Measurements from ENCODE around the gene TIMM13.
"Not testable (repeated sequence)": the region's sequence is repeated elsewhere in the genome, so short reads cannot be mapped to it uniquely, and the experiment has no call there.

Gene TIMM13

DNA sequence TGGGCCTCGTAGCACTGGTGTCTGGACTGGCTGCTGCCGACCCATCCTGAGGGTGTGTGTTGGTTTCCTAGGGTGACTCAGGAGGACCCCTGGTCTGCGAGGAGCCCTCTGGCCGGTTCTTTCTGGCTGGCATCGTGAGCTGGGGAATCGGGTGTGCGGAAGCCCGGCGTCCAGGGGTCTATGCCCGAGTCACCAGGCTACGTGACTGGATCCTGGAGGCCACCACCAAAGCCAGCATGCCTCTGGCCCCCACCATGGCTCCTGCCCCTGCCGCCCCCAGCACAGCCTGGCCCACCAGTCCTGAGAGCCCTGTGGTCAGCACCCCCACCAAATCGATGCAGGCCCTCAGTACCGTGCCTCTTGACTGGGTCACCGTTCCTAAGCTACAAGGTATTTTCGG, 13.8 kb downstream of the TIMM13 start:
- no peaks in the 10 kb centered on the region for H3K36me3 ChIP-seq (ENCODE audit: control insufficient read depth, insufficient read depth, low read length)
- H3K27me3 ChIP-seq (replicated peaks; ENCODE audit: control insufficient read depth, insufficient read depth, low read length, poor library complexity, severe bottlenecking): peaks cover 7% of the 10 kb centered on the region
- H3K27ac ChIP-seq (ENCODE audit: insufficient read depth, low read length, poor library complexity, severe bottlenecking): no peak overlapping the region
- no peak for DNase-seq
- no peaks in the 10 kb centered on the region for H3K4me1 ChIP-seq (ENCODE audit: control insufficient read depth, insufficient read depth, low read length, poor library complexity, severe bottlenecking)
- no peaks in the 10 kb centered on the region for H3K9me3 ChIP-seq (ENCODE audit: control insufficient read depth, low read length)
- no peak overlapping the region for H3K4me3 ChIP-seq (ENCODE audit: insufficient read depth, low read depth, low read length, poor library complexity, severe bottlenecking)

DNA sequence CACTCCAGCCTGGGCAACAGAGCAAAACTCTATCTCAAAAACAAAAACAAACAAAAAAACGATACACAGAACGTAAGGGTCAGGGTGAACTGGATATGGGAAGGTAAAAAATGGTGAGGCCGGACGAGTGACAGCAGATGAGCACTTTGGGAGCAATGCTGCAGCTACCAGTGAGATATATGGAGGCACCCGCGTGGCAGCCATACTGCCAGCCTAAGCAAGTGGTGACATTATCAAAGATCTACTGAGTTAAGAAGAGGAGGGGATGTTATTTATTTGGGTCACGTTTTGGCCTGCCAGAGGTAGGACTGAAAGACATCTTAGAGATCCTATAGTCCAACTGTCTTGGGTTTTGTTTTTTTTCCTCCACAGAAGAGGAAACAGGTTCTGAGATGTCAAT, 14.2 kb downstream of the TIMM13 start:
- H3K27ac ChIP-seq (ENCODE audit: insufficient read depth, low read length, poor library complexity, severe bottlenecking): no peak overlapping the region
- no peaks in the 10 kb centered on the region for H3K4me1 ChIP-seq (ENCODE audit: control insufficient read depth, insufficient read depth, low read length, poor library complexity, severe bottlenecking)
- peaks cover 7% of the 10 kb centered on the region for H3K27me3 ChIP-seq (replicated peaks; ENCODE audit: control insufficient read depth, insufficient read depth, low read length, poor library complexity, severe bottlenecking)
- H3K4me3 ChIP-seq (ENCODE audit: insufficient read depth, low read depth, low read length, poor library complexity, severe bottlenecking): no peak overlapping the region
- H3K36me3 ChIP-seq (ENCODE audit: control insufficient read depth, insufficient read depth, low read length): no peaks in the 10 kb centered on the region
- H3K9me3 ChIP-seq (ENCODE audit: control insufficient read depth, low read length): no peaks in the 10 kb centered on the region
- no peak for DNase-seq

DNA sequence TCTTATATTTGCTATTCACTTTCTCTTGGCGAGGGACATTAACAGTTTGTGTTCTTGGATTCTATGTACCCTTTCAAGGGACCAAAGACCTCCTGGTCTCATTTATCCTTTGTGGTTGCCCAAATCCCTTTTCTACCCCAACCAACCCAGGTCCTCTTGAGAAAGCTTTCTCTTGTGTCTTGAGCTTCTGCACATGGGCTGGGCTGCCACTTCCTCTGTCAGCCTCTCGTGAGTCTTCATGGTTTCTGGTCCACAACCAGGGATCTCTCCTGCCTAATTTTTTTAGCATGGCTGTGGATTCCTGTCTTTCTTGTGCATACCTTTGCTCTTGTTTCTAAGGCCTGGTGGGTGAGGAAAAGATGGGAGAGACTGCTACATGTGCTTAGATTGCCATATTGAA, 14.9 kb downstream of the TIMM13 start:
- no peak for DNase-seq
- H3K4me1 ChIP-seq (ENCODE audit: control insufficient read depth, insufficient read depth, low read length, poor library complexity, severe bottlenecking): no peaks in the 10 kb centered on the region
- no peak overlapping the region for H3K27ac ChIP-seq (ENCODE audit: insufficient read depth, low read length, poor library complexity, severe bottlenecking)
- H3K27me3 ChIP-seq (replicated peaks; ENCODE audit: control insufficient read depth, insufficient read depth, low read length, poor library complexity, severe bottlenecking): peaks cover 7% of the 10 kb centered on the region
- no peaks in the 10 kb centered on the region for H3K9me3 ChIP-seq (ENCODE audit: control insufficient read depth, low read length)
- no peaks in the 10 kb centered on the region for H3K36me3 ChIP-seq (ENCODE audit: control insufficient read depth, insufficient read depth, low read length)
- H3K4me3 ChIP-seq (ENCODE audit: insufficient read depth, low read depth, low read length, poor library complexity, severe bottlenecking): no peak overlapping the region

DNA sequence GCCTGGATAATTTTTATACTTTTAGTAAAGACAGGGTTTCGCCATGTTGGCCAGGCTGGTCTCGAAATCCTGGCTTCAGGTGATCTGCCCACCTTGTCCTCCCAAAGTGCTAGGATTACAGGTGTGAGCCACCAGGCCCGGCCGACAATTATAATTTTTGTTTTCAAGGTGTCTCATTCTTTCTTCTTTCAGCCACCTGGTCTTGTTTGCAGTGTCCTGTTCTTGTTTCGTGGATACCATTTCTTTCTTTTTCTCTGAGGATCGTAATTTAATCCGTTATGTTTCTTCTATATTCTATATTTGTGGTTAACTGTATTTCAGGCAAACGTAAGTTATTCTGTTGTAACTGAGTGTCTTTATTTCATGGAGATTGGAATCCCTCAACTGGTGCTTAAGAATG, 15.7 kb downstream of the TIMM13 start:
- H3K9me3 ChIP-seq (ENCODE audit: control insufficient read depth, low read length): no peaks in the 10 kb centered on the region
- DNase-seq: no peak
- no peaks in the 10 kb centered on the region for H3K36me3 ChIP-seq (ENCODE audit: control insufficient read depth, insufficient read depth, low read length)
- H3K4me1 ChIP-seq (ENCODE audit: control insufficient read depth, insufficient read depth, low read length, poor library complexity, severe bottlenecking): no peaks in the 10 kb centered on the region
- peaks cover 7% of the 10 kb centered on the region for H3K27me3 ChIP-seq (replicated peaks; ENCODE audit: control insufficient read depth, insufficient read depth, low read length, poor library complexity, severe bottlenecking)
- no peak overlapping the region for H3K27ac ChIP-seq (ENCODE audit: insufficient read depth, low read length, poor library complexity, severe bottlenecking)
- H3K4me3 ChIP-seq (ENCODE audit: insufficient read depth, low read depth, low read length, poor library complexity, severe bottlenecking): no peak overlapping the region

DNA sequence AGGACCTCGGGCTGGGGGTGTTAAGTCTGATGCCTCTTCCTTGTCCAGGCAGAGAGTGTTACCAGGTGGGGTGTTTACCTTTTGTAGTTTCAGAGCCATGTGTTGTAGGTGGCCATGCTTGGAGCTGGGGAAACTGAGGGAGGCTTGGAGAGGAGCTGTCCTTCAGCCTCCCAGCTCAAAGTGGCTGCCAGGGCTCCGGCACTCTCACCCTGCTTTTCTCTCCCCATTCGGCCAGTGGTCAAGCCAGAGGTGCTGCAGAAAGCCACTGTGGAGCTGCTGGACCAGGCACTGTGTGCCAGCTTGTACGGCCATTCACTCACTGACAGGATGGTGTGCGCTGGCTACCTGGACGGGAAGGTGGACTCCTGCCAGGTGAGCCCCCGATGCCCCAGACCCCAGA, 17.4 kb downstream of the TIMM13 start:
- Histone ChIP-seq H3K36me3 (ENCODE audit: control insufficient read depth, insufficient read depth, low read length) (no peaks in the 10 kb centered on the region), H3K27me3 (replicated peaks; ENCODE audit: control insufficient read depth, insufficient read depth, low read length, poor library complexity, severe bottlenecking) (peaks cover 7% of the 10 kb centered on the region), H3K27ac (ENCODE audit: insufficient read depth, low read length, poor library complexity, severe bottlenecking) (no peak overlapping the region), H3K4me3 (ENCODE audit: insufficient read depth, low read depth, low read length, poor library complexity, severe bottlenecking) (no peak overlapping the region), H3K9me3 (ENCODE audit: control insufficient read depth, low read length) (no peaks in the 10 kb centered on the region), H3K4me1 (ENCODE audit: control insufficient read depth, insufficient read depth, low read length, poor library complexity, severe bottlenecking) (no peaks in the 10 kb centered on the region)
- no peak for DNase-seq

DNA sequence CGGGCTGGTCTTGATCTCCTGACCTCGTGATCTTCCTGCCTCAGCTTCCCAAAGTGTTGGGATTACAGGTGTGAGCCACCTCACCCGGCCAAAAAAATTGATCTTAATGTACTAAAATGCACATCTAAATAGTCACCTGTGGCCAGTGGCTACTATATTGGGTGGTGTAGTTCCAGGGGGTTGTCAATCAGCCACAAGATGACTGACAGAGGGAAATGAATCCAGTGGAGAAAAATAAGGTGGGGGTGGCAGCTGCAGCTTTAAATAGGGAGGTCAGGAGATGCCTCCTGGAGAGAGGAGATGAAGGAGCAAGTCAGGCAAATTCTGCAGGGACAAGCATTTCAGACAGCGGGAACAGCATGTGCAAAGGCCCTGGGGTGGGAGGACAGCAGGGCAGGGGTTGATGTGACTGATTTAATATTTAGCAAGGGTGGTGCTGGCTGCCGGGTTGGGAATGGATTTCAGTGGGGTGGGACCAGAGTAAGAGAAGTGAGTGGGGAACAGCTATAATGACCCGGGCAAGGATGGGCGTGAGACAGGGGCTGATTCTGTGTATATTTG, 18.0 kb downstream of the TIMM13 start:
- no peak overlapping the region for H3K27ac ChIP-seq (ENCODE audit: insufficient read depth, low read length, poor library complexity, severe bottlenecking)
- no peak overlapping the region for H3K4me3 ChIP-seq (ENCODE audit: insufficient read depth, low read depth, low read length, poor library complexity, severe bottlenecking)
- no peaks in the 10 kb centered on the region for H3K4me1 ChIP-seq (ENCODE audit: control insufficient read depth, insufficient read depth, low read length, poor library complexity, severe bottlenecking)
- no peaks in the 10 kb centered on the region for H3K9me3 ChIP-seq (ENCODE audit: control insufficient read depth, low read length)
- DNase-seq: no peak
- peaks cover 7% of the 10 kb centered on the region for H3K27me3 ChIP-seq (replicated peaks; ENCODE audit: control insufficient read depth, insufficient read depth, low read length, poor library complexity, severe bottlenecking)
- H3K36me3 ChIP-seq (ENCODE audit: control insufficient read depth, insufficient read depth, low read length): no peaks in the 10 kb centered on the region

DNA sequence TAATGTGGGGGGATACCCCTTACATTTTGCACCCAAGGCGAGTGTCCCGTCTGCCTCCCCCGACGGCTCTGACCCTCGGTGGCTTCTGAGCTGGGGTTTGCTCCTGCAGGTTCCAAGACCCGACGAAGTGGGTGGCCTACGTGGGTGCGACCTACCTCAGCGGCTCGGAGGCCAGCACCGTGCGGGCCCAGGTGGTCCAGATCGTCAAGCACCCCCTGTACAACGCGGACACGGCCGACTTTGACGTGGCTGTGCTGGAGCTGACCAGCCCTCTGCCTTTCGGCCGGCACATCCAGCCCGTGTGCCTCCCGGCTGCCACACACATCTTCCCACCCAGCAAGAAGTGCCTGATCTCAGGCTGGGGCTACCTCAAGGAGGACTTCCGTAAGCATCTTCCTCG, 19.1 kb downstream of the TIMM13 start:
- Histone ChIP-seq H3K9me3 (ENCODE audit: control insufficient read depth, low read length) (no peaks in the 10 kb centered on the region), H3K4me1 (ENCODE audit: control insufficient read depth, insufficient read depth, low read length, poor library complexity, severe bottlenecking) (no peaks in the 10 kb centered on the region), H3K27ac (ENCODE audit: insufficient read depth, low read length, poor library complexity, severe bottlenecking) (no peak overlapping the region), H3K36me3 (ENCODE audit: control insufficient read depth, insufficient read depth, low read length) (no peaks in the 10 kb centered on the region), H3K4me3 (ENCODE audit: insufficient read depth, low read depth, low read length, poor library complexity, severe bottlenecking) (no peak overlapping the region), H3K27me3 (replicated peaks; ENCODE audit: control insufficient read depth, insufficient read depth, low read length, poor library complexity, severe bottlenecking) (peaks cover 7% of the 10 kb centered on the region)
- no peak for DNase-seq

DNA sequence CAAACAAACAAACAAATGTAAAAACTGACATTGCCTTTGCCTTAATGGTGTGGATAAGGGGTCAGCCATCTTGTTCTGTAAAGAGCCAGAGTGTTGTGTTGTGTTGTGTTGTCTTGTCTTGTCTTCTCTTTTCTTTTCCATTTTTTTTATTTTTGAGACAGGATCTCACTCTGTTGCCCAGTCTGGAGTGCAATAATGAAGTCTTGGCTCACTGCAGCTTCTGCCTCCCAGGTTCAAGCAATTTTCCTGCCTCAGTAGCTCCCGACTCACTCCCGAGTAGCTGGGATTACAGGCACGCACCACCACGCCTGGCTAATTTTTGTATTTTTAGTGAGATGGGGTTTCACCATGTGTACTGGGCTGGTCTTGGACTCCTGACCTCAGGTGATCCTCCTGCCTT, 27.8 kb downstream of the TIMM13 start:
- Histone ChIP-seq H3K9me3 (ENCODE audit: control insufficient read depth, low read length) (no peaks in the 10 kb centered on the region), H3K27me3 (replicated peaks; ENCODE audit: control insufficient read depth, insufficient read depth, low read length, poor library complexity, severe bottlenecking) (no peaks in the 10 kb centered on the region)

DNA sequence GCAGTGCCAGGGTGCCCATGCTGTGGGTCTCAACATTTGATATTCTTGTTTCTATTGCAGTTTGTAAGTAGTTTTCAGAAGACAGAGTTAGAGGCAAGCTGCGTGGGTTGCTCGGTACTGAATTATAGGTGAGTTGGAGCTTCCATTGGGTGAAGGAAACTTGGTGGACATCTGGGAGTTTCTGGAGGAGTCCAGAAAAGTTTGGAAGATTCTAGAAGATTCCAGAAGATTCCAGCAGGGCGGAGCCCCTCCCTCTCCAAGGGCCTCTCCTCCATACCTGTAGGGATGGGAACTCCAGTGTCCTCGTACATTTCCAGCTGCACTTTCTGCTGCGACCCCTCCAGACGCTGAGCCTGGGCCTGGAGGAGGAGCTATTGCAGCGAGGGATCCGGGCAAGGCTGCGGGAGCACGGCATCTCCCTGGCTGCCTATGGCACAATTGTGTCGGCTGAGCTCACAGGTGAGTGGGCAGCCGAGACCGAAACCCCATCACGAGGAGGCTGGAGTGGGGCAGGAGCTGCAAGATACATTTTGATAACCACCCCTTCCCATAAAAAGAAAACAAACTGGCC, 28.6 kb downstream of the TIMM13 start:
- H3K4me3 ChIP-seq (ENCODE audit: insufficient read depth, low read depth, low read length, poor library complexity, severe bottlenecking): no peak overlapping the region
- H3K36me3 ChIP-seq (ENCODE audit: control insufficient read depth, insufficient read depth, low read length): no peaks in the 10 kb centered on the region
- H3K27me3 ChIP-seq (replicated peaks; ENCODE audit: control insufficient read depth, insufficient read depth, low read length, poor library complexity, severe bottlenecking): no peaks in the 10 kb centered on the region
- H3K27ac ChIP-seq (ENCODE audit: insufficient read depth, low read length, poor library complexity, severe bottlenecking): no peak overlapping the region
- no peaks in the 10 kb centered on the region for H3K9me3 ChIP-seq (ENCODE audit: control insufficient read depth, low read length)
- no peaks in the 10 kb centered on the region for H3K4me1 ChIP-seq (ENCODE audit: control insufficient read depth, insufficient read depth, low read length, poor library complexity, severe bottlenecking)
- DNase-seq: no peak

More for the DNA sequence above, 27.8 kb downstream of the TIMM13 start:
- Histone ChIP-seq H3K4me3 (ENCODE audit: insufficient read depth, low read depth, low read length, poor library complexity, severe bottlenecking) (no peak overlapping the region), H3K27ac (ENCODE audit: insufficient read depth, low read length, poor library complexity, severe bottlenecking) (no peak overlapping the region), H3K36me3 (ENCODE audit: control insufficient read depth, insufficient read depth, low read length) (no peaks in the 10 kb centered on the region), H3K4me1 (ENCODE audit: control insufficient read depth, insufficient read depth, low read length, poor library complexity, severe bottlenecking) (no peaks in the 10 kb centered on the region)
- DNase-seq: no peak

DNA sequence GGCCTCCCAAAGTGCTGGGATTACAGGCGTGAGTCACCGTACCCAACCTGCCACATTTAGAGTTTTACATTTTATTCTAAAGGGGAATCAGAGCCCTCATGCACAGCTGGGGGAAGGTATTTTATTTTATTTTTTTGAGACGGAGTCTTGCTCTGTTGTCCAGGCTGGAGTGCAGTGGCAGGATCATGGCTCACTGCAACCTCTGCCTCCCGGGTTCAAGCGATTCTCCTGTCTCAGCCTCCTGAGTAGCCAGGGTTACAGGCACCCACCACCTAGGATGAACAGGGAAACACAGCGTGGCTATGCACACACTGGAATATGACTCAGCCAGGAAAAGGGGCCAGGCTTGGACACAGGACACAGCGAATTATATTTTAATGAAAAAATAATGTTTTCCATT, 30.2 kb downstream of the TIMM13 start:
- not testable (repeated sequence) for H3K4me3 ChIP-seq (ENCODE audit: insufficient read depth, low read depth, low read length, poor library complexity, severe bottlenecking); H3K4me1 ChIP-seq (ENCODE audit: control insufficient read depth, insufficient read depth, low read length, poor library complexity, severe bottlenecking); H3K27me3 ChIP-seq (replicated peaks; ENCODE audit: control insufficient read depth, insufficient read depth, low read length, poor library complexity, severe bottlenecking); H3K9me3 ChIP-seq (ENCODE audit: control insufficient read depth, low read length); DNase-seq; H3K36me3 ChIP-seq (ENCODE audit: control insufficient read depth, insufficient read depth, low read length); H3K27ac ChIP-seq (ENCODE audit: insufficient read depth, low read length, poor library complexity, severe bottlenecking)
